Effector memory CD8-positive, alpha-beta T cell (primary cell): ENCODE results near the gene PTPRE.

Source experiments
- ATAC-seq: fragments of 150-1000 bp; cut with Tn5 transposase; replicated peaks from 2 replicates; pipeline ENCODE4 v1.10.0; 2021; ENCODE audit warnings: mild to moderate bottlenecking, moderate library complexity
- DNase-seq, 3 experiments: peaks; one replicate each; pipeline ENCODE4 v3.0.0; 2021
- H3K27ac Mint-ChIP-seq, 2 donors: one replicate each; pipeline ENCODE4 v1.8.0; 2022; ENCODE audit warnings: mild to moderate bottlenecking in 2 of 2, mixed read lengths in 2 of 2, moderate library complexity in 2 of 2
- H3K27me3 Mint-ChIP-seq, 2 donors: one replicate each; pipeline ENCODE4 v1.8.0; 2022; ENCODE audit warnings: mixed read lengths in 2 of 2
- H3K36me3 Mint-ChIP-seq: one replicate; pipeline ENCODE4 v1.8.0; 2022; ENCODE audit warnings: mild to moderate bottlenecking, moderate library complexity, mixed read lengths; ENCODE audit not compliant: insufficient read depth
- H3K4me1 Mint-ChIP-seq, 2 donors: one replicate each; pipeline ENCODE4 v1.8.0; 2022; ENCODE audit warnings: low read depth in 2 of 2, mixed read lengths in 2 of 2
- H3K4me3 Mint-ChIP-seq, 2 donors: one replicate each; pipeline ENCODE4 v1.8.0; 2022; ENCODE audit warnings: mild to moderate bottlenecking in 2 of 2, mixed read lengths in 2 of 2, moderate library complexity in 2 of 2
- H3K9me3 Mint-ChIP-seq, 2 donors: one replicate each; pipeline ENCODE4 v1.8.0; 2022; ENCODE audit warnings: mixed read lengths in 2 of 2

Gene PTPRE

GRCh38 chr10:127905848-127906261 lies 1.0 kb upstream of the PTPRE start:
- Mint-ChIP-seq H3K4me3 (peak overlapping the region in 1 of 2 donors; percentile 2), H3K9me3 (no peaks in the 10 kb centered on the region), H3K36me3 (peaks cover 4% of the 10 kb centered on the region), H3K4me1 (no peaks in the 10 kb centered on the region), H3K27ac (no peak overlapping the region), H3K27me3 (peaks cover 43 to 66% of the 10 kb centered on the region in 2 donors)
- no peak for ATAC-seq
- no peak for DNase-seq

GRCh38 chr10:127907411-127908105 lies 655 bp downstream of the PTPRE start:
- ATAC-seq (peak; percentile 31), DNase-seq (no peak)
- H3K4me3 Mint-ChIP-seq = peak overlapping the region in 1 of 2 donors; percentile 15
- H3K36me3 Mint-ChIP-seq = peaks cover 4% of the 10 kb centered on the region
- H3K9me3 Mint-ChIP-seq = no peaks in the 10 kb centered on the region
- H3K4me1 Mint-ChIP-seq = no peaks in the 10 kb centered on the region
- no peak overlapping the region for H3K27ac Mint-ChIP-seq
- peaks cover 43 to 59% of the 10 kb centered on the region in 2 donors for H3K27me3 Mint-ChIP-seq

GRCh38 chr10:127908106-127908958 lies 1.4 kb downstream of the PTPRE start:
- DNase-seq (no peak), ATAC-seq (no peak)
- peak overlapping the region in 1 of 2 donors; percentile 15 for H3K4me3 Mint-ChIP-seq
- no peaks in the 10 kb centered on the region for H3K9me3 Mint-ChIP-seq
- no peaks in the 10 kb centered on the region for H3K4me1 Mint-ChIP-seq
- H3K36me3 Mint-ChIP-seq = peaks cover 4% of the 10 kb centered on the region
- H3K27me3 Mint-ChIP-seq = peaks cover 36 to 54% of the 10 kb centered on the region in 2 donors
- H3K27ac Mint-ChIP-seq = no peak overlapping the region

- Mint-ChIP-seq H3K4me1 (no peaks in the 10 kb centered on the region), H3K27me3 (peaks cover 30 to 52% of the 10 kb centered on the region in 2 donors), H3K36me3 (peaks cover 4% of the 10 kb centered on the region), H3K27ac (no peak overlapping the region), H3K4me3 (no peak overlapping the region), H3K9me3 (no peaks in the 10 kb centered on the region)
- no peak for ATAC-seq
- DNase-seq = no peak
These were observed 2.0 kb downstream of the PTPRE start for GRCh38 chr10:127908959-127909267.

- Mint-ChIP-seq H3K4me3 (no peak overlapping the region), H3K27ac (no peak overlapping the region), H3K27me3 (peaks cover 22 to 50% of the 10 kb centered on the region in 2 donors), H3K36me3 (peaks cover 4% of the 10 kb centered on the region), H3K9me3 (no peaks in the 10 kb centered on the region), H3K4me1 (no peaks in the 10 kb centered on the region)
- DNase-seq (no peak), ATAC-seq (no peak)
These were observed 3.0 kb downstream of the PTPRE start for GRCh38 chr10:127909716-127910463.

GRCh38 chr10:127910464-127910770 lies 3.5 kb downstream of the PTPRE start:
- Mint-ChIP-seq H3K27ac (no peak overlapping the region), H3K4me3 (no peak overlapping the region), H3K9me3 (no peaks in the 10 kb centered on the region), H3K36me3 (peaks cover under 1% of the 10 kb centered on the region), H3K4me1 (no peaks in the 10 kb centered on the region), H3K27me3 (peaks cover 18 to 45% of the 10 kb centered on the region in 2 donors)
- ATAC-seq (no peak), DNase-seq (no peak)

- no peak overlapping the region for H3K27ac Mint-ChIP-seq
- no peaks in the 10 kb centered on the region for H3K4me1 Mint-ChIP-seq
- H3K36me3 Mint-ChIP-seq = no peaks in the 10 kb centered on the region
- peaks cover 9 to 36% of the 10 kb centered on the region in 2 donors for H3K27me3 Mint-ChIP-seq
- ATAC-seq (no peak), DNase-seq (no peak)
- no peak overlapping the region for H3K4me3 Mint-ChIP-seq
- H3K9me3 Mint-ChIP-seq = no peaks in the 10 kb centered on the region
These were observed 4.4 kb downstream of the PTPRE start for GRCh38 chr10:127911218-127911866.

GRCh38 chr10:127911867-127912257 lies 5.0 kb downstream of the PTPRE start:
- no peaks in the 10 kb centered on the region for H3K4me1 Mint-ChIP-seq
- ATAC-seq (no peak), DNase-seq (no peak)
- H3K27me3 Mint-ChIP-seq = peaks cover 5 to 35% of the 10 kb centered on the region in 2 donors
- no peaks in the 10 kb centered on the region for H3K9me3 Mint-ChIP-seq
- no peaks in the 10 kb centered on the region for H3K36me3 Mint-ChIP-seq
- no peak overlapping the region for H3K4me3 Mint-ChIP-seq
- no peak overlapping the region for H3K27ac Mint-ChIP-seq

- Mint-ChIP-seq H3K27me3 (peaks cover 5 to 40% of the 10 kb centered on the region in 2 donors), H3K4me3 (no peak overlapping the region), H3K4me1 (no peaks in the 10 kb centered on the region), H3K27ac (no peak overlapping the region), H3K36me3 (no peaks in the 10 kb centered on the region), H3K9me3 (no peaks in the 10 kb centered on the region)
- DNase-seq (no peak), ATAC-seq (no peak)
These were observed 5.9 kb downstream of the PTPRE start for GRCh38 chr10:127912607-127913367.

- ATAC-seq = no peak
- Mint-ChIP-seq H3K4me1 (no peaks in the 10 kb centered on the region), H3K27ac (no peak overlapping the region)
These were observed 6.5 kb downstream of the PTPRE start for GRCh38 chr10:127913368-127913759.

GRCh38 chr10:127915324-127915723 lies 8.4 kb downstream of the PTPRE start:
- DNase-seq (no peak), ATAC-seq (no peak)
- Mint-ChIP-seq H3K4me1 (peaks cover 5 to 6% of the 10 kb centered on the region in 2 donors), H3K9me3 (no peaks in the 10 kb centered on the region), H3K36me3 (no peaks in the 10 kb centered on the region), H3K27me3 (peaks cover 0 to 21% of the 10 kb centered on the region in 2 donors), H3K4me3 (no peak overlapping the region), H3K27ac (no peak overlapping the region)

More at GRCh38 chr10:127913368-127913759, 6.5 kb downstream of the PTPRE start:
- peaks cover 5 to 36% of the 10 kb centered on the region in 2 donors for H3K27me3 Mint-ChIP-seq
- H3K9me3 Mint-ChIP-seq = no peaks in the 10 kb centered on the region
- DNase-seq = no peak
- H3K36me3 Mint-ChIP-seq = no peaks in the 10 kb centered on the region
- H3K4me3 Mint-ChIP-seq = no peak overlapping the region

- peak overlapping the region in 1 of 2 donors; percentile 18 for H3K27ac Mint-ChIP-seq
- ATAC-seq = no peak
- H3K4me1 Mint-ChIP-seq = peaks cover 5 to 9% of the 10 kb centered on the region in 2 donors
These were observed 9.9 kb downstream of the PTPRE start for GRCh38 chr10:127916826-127917225.

More at GRCh38 chr10:127916826-127917225, 9.9 kb downstream of the PTPRE start:
- Mint-ChIP-seq H3K4me3 (no peak overlapping the region), H3K36me3 (no peaks in the 10 kb centered on the region), H3K9me3 (no peaks in the 10 kb centered on the region), H3K27me3 (peaks cover 0 to 21% of the 10 kb centered on the region in 2 donors)
- DNase-seq = no peak
